Esophagus squamous epithelium (tissue), 5 donors: ENCODE results near the gene GSAP. TPM values are rescaled to one million over a fixed set of nuclear protein-coding genes. Genes with fewer than 3 reads are reported as not detected.
A peak's percentile ranks its signal among the peaks of the same experiment; 100 is the strongest.
"Not testable (repeated sequence)": the region's sequence is repeated elsewhere in the genome, so short reads cannot be mapped to it uniquely, and the experiment has no call there.

ENCODE experiments used
- DNase-seq: peaks from one replicate; lab custom pipeline; 2025; lab: John Stamatoyannopoulos, UW
- H3K27ac ChIP-seq, 4 donors: fragments of 200-600 bp; sonication (generic); one replicate each; pipeline ENCODE4 v1.5.1; 2016 to 2019; ENCODE audit warnings: mild to moderate bottlenecking in 1 of 4
- H3K27me3 ChIP-seq, 4 donors: fragments of 200-600 bp; sonication (generic); 1 replicate in 3 of 4; 2 replicates in 1 of 4; pipeline versions ENCODE4 v1.5.1 to v1.6.0; 2017 to 2021; ENCODE audit warnings: antibody characterized with exemption in 1 of 4
- H3K36me3 ChIP-seq, 3 donors: fragments of 200-600 bp; sonication (generic); one replicate each; pipeline ENCODE4 v1.5.1; 2016 to 2019
- H3K4me1 ChIP-seq, 3 donors: fragments of 200-600 bp; sonication (generic); one replicate each; pipeline ENCODE4 v1.5.1; 2017 to 2019
- H3K4me3 ChIP-seq, 4 donors: fragments of 200-600 bp; sonication (generic); 1 replicate in 3 of 4; 2 replicates in 1 of 4; pipeline ENCODE4 v1.5.1; 2016 to 2019; ENCODE audit warnings: mild to moderate bottlenecking in 2 of 4, moderate library complexity in 1 of 4
- H3K9me3 ChIP-seq, 3 donors: fragments of 200-600 bp; sonication (generic); one replicate each; pipeline ENCODE4 v1.5.1; 2016 to 2019
- POLR2A ChIP-seq, 4 donors: fragments of 450-650 bp; IDR thresholded peaks; one replicate each; pipeline ENCODE4 v1.6.1; 2017; ENCODE audit warnings: antibody characterized with exemption in 4 of 4, mild to moderate bottlenecking in 4 of 4, moderate library complexity in 3 of 4
- WGBS, 2 donors: methylation state at CpG; one replicate each; pipeline ENCODE4 v1.1.5; 2018; 5-methylcytosine and 5-hydroxymethylcytosine counted together
- intact Hi-C: fragments of 100-400 bp; cut with DNase I; formaldehyde crosslinking; loops from one replicate; pipeline ENCODE4 v1.15.0; 2022
- total RNA-seq, 4 donors: library from RNA; depleted of rRNA; stranded (reverse); fragments of >200 nt; gene quantifications; one replicate each; pipeline ENCODE4 v1.1.0, GENCODE V29; 2016
- TF ChIP-seq, protein P1 (sequence below), 6 experiments: fragments of 450-650 bp in 4 of 6; fragments of 200-600 bp in 2 of 6; sonication (generic) in 2 of 6; IDR thresholded peaks; one replicate each; pipeline ENCODE4 v1.5.1; 2016 to 2019; ENCODE audit warnings: antibody characterized with exemption in 6 of 6, mild to moderate bottlenecking in 4 of 6, moderate library complexity in 4 of 6
- donor health status: DM: yes; HTN: yes; CAD: no.

Gene GSAP, protein sequence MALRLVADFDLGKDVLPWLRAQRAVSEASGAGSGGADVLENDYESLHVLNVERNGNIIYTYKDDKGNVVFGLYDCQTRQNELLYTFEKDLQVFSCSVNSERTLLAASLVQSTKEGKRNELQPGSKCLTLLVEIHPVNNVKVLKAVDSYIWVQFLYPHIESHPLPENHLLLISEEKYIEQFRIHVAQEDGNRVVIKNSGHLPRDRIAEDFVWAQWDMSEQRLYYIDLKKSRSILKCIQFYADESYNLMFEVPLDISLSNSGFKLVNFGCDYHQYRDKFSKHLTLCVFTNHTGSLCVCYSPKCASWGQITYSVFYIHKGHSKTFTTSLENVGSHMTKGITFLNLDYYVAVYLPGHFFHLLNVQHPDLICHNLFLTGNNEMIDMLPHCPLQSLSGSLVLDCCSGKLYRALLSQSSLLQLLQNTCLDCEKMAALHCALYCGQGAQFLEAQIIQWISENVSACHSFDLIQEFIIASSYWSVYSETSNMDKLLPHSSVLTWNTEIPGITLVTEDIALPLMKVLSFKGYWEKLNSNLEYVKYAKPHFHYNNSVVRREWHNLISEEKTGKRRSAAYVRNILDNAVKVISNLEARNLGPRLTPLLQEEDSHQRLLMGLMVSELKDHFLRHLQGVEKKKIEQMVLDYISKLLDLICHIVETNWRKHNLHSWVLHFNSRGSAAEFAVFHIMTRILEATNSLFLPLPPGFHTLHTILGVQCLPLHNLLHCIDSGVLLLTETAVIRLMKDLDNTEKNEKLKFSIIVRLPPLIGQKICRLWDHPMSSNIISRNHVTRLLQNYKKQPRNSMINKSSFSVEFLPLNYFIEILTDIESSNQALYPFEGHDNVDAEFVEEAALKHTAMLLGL
- total RNA-seq = 10 to 100 TPM in 2 of 4 donors, 1 to 10 TPM in 2; 5.7 to 22.5 (median 10.8) TPM

DNA sequence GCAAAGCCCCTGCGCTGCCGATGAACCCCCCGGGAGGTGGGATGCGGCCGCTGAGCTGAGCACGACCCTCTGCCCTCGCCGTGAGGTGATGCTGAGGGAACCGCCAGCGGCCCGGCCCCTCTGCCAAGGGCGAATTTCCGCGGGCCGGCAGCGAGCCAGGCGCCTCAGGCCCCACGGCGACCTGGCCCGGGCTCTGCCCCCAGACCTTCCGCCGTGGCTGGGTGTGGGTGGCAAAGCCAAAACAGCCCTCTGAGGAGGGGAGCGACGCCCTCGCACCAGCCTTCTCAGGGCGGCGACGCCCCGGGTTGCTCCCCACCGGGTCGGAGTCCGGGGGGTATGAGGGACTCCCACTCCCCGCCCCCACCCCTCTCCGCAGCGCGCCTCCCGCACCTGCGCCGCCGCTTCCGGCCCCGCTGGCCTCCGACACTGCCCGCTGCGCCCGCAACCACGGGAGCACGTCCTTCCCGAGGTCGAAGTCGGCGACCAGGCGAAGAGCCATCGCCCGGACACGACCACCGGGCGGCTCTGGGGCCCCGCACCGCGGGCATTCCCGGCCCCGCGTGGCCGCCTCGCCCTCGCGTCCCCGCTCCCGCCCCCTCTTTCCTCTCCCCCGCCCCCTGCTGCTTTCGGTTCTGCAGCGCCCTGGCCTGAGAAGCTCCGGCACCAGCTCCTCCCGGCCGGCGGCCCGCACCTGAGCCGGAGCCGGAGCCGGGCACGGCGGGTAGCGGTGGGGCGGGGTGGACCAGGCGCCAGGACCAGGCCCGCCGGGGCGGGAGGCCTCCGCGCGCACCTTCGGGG is at the start of gene GSAP:
TSS of gene GSAP (minus strand) at position 527 of the 798 bp plus-strand sequence. CDS start at position 499, 28 bp downstream.
- 0% methylated on average over 5 to 10 of the region's 93 CpGs for WGBS, 2 donors
- Histone ChIP-seq H3K4me3 (peak within 1 kb of the TSS; percentile 77 to 87 (median 83)), H3K4me1 (peaks cover 5 to 36% (median 8%) of the 10 kb centered on the region in 3 donors), H3K27ac (peak within 1 kb of the TSS; percentile 88 to 91 (median 90)), H3K27me3 (no peaks in the 10 kb centered on the region), H3K9me3 (no peaks in the 10 kb centered on the region), H3K36me3 (no peaks in the 10 kb centered on the region)
- TF ChIP-seq POLR2A (IDR thresholded peaks at IDR 0.05) = peak in 2 of 4 donors; percentile 13 to 32
- TF ChIP-seq, protein P1, sequence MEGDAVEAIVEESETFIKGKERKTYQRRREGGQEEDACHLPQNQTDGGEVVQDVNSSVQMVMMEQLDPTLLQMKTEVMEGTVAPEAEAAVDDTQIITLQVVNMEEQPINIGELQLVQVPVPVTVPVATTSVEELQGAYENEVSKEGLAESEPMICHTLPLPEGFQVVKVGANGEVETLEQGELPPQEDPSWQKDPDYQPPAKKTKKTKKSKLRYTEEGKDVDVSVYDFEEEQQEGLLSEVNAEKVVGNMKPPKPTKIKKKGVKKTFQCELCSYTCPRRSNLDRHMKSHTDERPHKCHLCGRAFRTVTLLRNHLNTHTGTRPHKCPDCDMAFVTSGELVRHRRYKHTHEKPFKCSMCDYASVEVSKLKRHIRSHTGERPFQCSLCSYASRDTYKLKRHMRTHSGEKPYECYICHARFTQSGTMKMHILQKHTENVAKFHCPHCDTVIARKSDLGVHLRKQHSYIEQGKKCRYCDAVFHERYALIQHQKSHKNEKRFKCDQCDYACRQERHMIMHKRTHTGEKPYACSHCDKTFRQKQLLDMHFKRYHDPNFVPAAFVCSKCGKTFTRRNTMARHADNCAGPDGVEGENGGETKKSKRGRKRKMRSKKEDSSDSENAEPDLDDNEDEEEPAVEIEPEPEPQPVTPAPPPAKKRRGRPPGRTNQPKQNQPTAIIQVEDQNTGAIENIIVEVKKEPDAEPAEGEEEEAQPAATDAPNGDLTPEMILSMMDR (IDR thresholded peaks at IDR 0.05) = no peak
- DNase-seq = no peak
- intact Hi-C loops = no loop called here

DNA sequence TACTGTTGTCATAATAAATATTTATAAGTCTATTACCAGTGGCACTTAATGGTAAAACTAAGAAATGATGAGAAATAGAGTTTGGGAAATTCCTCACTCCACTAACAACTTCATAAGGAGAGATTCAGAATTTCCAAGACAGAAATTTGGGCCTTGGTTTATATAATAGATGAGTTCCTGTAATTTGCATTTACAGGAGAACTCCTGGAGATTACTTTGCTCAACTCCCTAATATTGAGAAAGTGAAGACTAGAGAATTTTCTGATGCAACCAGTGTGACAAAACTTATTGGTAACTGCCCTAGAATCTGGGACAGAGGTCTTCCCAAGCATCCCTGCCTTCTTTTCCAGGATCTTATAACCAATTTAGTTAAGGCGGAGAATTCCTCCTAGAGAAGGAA is 49.1 kb upstream of the GSAP start:
- TF ChIP-seq, protein P1 (IDR thresholded peaks at IDR 0.05) = no peak
- TF ChIP-seq POLR2A (IDR thresholded peaks at IDR 0.05) = no peak
- Histone ChIP-seq H3K27ac (no peak overlapping the region), H3K9me3 (no peaks in the 10 kb centered on the region), H3K4me3 (no peak overlapping the region), H3K4me1 (peaks cover 0 to 5% (median 0%) of the 10 kb centered on the region in 3 donors), H3K27me3 (no peaks in the 10 kb centered on the region), H3K36me3 (no peaks in the 10 kb centered on the region)
- 96% methylated on average over 1 of the region's 1 CpG for whole genome bisulfite sequencing, 2 donors
- intact Hi-C loops = no loop called here
- DNase-seq = no peak

DNA sequence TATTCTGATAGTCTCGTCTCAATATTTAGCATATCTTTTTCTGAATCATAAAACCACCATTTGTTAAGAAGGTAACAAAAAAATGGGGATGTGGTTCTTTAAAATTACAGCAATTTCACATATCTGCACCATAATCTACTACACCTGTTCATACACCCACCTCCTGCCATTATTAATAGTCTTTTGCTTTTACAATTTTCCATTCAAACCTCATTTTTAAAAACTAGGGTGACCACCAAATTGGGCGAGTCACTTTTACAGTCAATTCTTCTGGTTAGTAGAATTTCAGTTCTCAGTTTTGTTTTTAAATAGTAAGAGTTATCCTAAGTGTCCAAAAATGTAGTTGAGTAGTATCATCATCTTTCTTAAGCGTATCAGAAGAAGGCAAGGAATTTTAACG is 48.4 kb upstream of the GSAP start:
- H3K4me3 ChIP-seq = no peak overlapping the region
- TF ChIP-seq, protein P1 (IDR thresholded peaks at IDR 0.05) = no peak
- no peak for TF ChIP-seq POLR2A (IDR thresholded peaks at IDR 0.05)
- no peak for DNase-seq
- no peak overlapping the region for H3K27ac ChIP-seq
- 82 to 87% methylated on average over 4 of the region's 4 CpGs for WGBS, 2 donors
- H3K27me3 ChIP-seq = no peaks in the 10 kb centered on the region
- H3K4me1 ChIP-seq = peaks cover 0 to 5% (median 0%) of the 10 kb centered on the region in 3 donors
- H3K36me3 ChIP-seq = no peaks in the 10 kb centered on the region
- intact Hi-C loops = no loop called here
- no peaks in the 10 kb centered on the region for H3K9me3 ChIP-seq

DNA sequence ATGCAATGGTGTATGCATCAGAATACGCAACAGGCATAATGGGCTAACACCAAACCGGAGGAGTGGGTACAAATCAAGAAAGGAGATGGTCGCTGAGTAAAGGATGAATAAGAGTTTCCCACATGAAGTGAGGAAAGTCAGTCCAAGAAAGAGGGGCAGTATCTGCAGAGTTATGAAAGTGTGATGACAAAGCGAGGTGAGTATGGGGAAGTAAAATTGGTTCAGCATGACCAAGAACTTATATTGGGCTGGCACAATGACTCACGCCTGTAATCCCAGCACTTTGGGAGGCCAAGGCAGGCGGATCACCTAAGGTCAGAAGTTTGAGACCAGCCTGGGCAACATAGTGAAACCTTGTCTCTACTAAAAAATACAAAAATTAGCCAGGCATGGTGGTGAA is 47.5 kb upstream of the GSAP start:
- H3K4me1 ChIP-seq, H3K36me3 ChIP-seq, intact Hi-C loops, H3K27me3 ChIP-seq, DNase-seq, H3K4me3 ChIP-seq, H3K9me3 ChIP-seq, H3K27ac ChIP-seq: not testable (repeated sequence)
- 53 to 56% methylated on average over 6 of the region's 6 CpGs for WGBS, 2 donors

DNA sequence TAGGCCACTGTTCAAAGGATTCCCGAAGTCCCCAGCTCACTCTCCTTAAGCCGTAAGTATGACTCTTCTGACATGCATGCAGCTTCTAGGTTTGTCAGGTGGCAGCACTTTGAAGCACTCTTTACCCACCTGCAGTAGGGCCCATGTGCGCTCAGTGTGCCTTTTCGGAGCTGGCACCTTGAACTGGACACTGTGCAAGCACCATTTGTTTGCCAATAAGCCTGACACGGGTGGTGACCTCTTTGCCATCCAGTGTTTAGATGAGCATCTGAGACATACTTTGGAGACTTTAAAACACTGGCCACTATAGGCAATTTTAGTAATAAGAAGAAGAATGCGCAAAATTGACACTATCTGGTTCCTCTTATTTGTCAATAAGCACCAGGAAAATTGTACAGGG is 45.7 kb upstream of the GSAP start:
- H3K4me3 ChIP-seq = no peak overlapping the region
- intact Hi-C loops = no loop called here
- peaks cover 0 to 4% (median 0%) of the 10 kb centered on the region in 3 donors for H3K4me1 ChIP-seq
- H3K27me3 ChIP-seq = no peaks in the 10 kb centered on the region
- TF ChIP-seq POLR2A (IDR thresholded peaks at IDR 0.05) = no peak
- TF ChIP-seq, protein P1 (IDR thresholded peaks at IDR 0.05) = no peak
- DNase-seq = no peak
- 89 to 99% methylated on average over 6 of the region's 6 CpGs for WGBS, 2 donors
- no peaks in the 10 kb centered on the region for H3K9me3 ChIP-seq
- H3K36me3 ChIP-seq = no peaks in the 10 kb centered on the region
- H3K27ac ChIP-seq = no peak overlapping the region
